ENCODE data around the gene TMOD2.

The TMOD2 gene

GRCh38 chr15:51750792-51751696 is at the start of gene TMOD2:
TSS of gene TMOD2 (plus strand) at chr15:51751597. CDS start at chr15:51766442, 14,845 bp downstream.
- DNase-seq (ENCODE audit: extremely low read depth, low read depth) = no peak

DNA sequence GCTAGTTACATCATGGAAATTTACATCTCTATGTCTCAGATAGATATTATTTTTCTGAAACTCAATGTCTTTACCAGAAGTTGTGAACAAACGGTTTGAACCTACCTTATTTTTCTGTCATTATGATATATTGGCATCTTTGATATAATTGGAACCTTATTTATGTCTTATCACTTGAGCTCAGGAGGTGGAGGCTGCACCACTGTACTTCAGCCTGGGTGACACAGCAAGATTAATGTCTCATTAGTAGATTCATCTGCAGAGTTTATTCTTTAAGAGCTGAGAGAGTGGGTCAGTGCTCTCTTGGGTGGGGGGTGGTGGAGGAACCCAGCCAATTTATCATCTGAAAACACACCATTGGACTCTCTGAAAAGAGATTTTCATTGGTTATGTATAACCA is 48.7 kb upstream of the TMOD2 start:
- no peak for TF ChIP-seq CTCF (IDR thresholded peaks at IDR 0.05; ENCODE audit: low read depth, low read length)
- DNase-seq (ENCODE audit: extremely low read depth, low read depth) = no peak

More at GRCh38 chr15:51750792-51751696, at the start of gene TMOD2:
- no peak for TF ChIP-seq CTCF (IDR thresholded peaks at IDR 0.05; ENCODE audit: low read depth, low read length)

DNA sequence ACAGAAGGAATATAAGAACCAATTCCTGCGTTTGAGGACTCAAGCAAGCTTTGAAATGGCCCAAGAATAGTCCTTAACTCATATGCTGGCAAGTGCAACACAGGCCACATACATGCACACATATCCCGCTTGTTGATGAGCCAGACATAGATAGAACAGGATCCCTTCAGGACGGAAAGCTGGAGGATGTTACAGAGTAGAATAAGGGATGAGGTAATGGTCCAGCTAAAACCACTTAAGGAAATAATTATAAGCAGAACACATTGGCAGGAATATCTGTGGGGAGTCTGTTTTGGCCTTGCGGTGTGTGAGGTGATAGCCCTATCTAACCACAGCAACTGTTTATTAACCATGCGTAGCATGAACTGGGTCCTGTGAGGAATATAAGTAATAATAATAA is 45.1 kb upstream of the TMOD2 start:
- TF ChIP-seq CTCF (IDR thresholded peaks at IDR 0.05; ENCODE audit: low read depth, low read length) = no peak
- DNase-seq (ENCODE audit: extremely low read depth, low read depth) = peak; percentile 11

DNA sequence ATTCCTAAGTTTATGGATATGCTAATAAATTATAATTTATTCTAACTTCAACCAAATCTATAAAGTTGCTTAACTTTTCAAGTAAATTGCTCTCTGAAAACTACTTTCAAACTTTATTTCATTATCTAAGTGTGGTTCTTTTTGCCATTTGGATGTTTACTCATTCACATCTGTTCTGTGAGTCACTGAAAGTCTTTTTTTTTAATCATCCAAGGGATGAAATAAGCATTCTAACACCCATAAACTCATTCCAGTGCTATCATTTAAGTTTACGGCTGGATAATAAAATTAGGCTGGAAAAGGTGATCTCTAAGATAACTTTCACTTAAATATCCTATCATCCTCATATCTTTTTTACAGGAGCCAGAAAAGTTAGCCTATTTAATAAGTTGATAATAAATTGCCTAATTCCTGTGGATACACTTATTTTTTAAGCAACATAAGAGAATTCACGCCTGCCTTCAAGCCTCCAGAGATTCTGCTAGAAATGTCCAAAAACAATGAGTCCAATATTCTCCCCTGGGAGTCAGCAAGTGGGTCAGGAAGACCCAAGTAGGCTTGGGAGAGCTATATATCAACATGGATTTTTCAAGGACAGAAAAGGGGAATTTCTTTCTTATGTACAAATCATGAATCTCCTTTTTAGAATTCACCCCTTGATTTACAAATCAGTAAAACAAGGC is 44.3 kb upstream of the TMOD2 start:
- DNase-seq (ENCODE audit: extremely low read depth, low read depth) = no peak
- TF ChIP-seq CTCF (IDR thresholded peaks at IDR 0.05; ENCODE audit: low read depth, low read length) = no peak

DNA sequence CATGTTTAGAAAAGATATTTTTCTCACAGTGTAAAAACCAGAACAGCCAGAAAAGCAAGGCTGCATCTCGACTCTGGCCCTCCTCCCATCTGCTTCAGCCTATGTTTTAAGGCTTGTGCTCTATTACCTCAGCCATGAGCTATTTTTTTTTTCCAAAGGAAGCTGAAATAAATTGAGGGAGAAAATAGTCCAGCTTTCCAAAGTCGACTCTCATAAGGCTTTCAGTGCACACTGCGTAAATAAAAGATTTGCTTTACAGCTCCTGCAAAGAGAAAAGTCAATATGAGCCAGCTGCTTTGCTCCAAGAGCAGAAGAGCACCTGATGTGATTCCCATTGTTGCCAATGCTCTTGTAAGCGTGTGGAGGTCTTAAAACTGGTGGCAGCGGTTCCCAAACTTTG is 43.4 kb upstream of the TMOD2 start:
- TF ChIP-seq CTCF (IDR thresholded peaks at IDR 0.05; ENCODE audit: low read depth, low read length) = no peak
- no peak for DNase-seq (ENCODE audit: extremely low read depth, low read depth)

- no peak for TF ChIP-seq CTCF (IDR thresholded peaks at IDR 0.05; ENCODE audit: low read depth, low read length)
- DNase-seq (ENCODE audit: extremely low read depth, low read depth) = no peak
Measured at GRCh38 chr15:51709031-51709430, 42.4 kb upstream of the TMOD2 start.

DNA sequence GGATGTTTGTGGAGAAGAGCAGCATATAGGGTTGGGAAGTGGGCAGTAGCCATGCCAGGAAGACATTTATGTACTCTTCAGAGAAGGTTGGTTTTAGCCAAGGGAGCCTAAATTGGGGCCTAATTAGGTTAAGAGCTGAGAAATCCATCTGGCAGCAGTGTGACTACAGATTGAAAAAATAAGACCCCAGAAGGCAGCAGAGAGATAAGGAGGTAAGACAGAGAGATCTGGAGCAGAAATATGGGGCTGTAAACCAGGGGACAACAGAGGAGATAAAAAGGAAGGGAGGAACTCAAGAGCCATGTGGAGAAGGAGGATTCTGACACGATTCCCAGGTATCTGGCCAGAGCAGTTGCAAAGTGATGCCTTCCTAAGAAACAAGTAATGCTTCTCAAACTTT is 37.2 kb upstream of the TMOD2 start:
- no peak for TF ChIP-seq CTCF (IDR thresholded peaks at IDR 0.05; ENCODE audit: low read depth, low read length)
- DNase-seq (ENCODE audit: extremely low read depth, low read depth) = no peak

Measured in AG09319 (cell line).